Heart right ventricle (tissue), 16 donors: ENCODE results near the gene SFMBT2. TPM values are rescaled to one million over a fixed set of nuclear protein-coding genes. Genes with fewer than 3 reads are reported as not detected.
A peak's percentile ranks its signal among the peaks of the same experiment; 100 is the strongest.

Experiments used
- ATAC-seq, 8 donors: fragments of 200-7000 bp; cut with Tn5 transposase; one replicate each; pipeline ENCODE4 v1.9.1; 2020; ENCODE audit warnings: mild to moderate bottlenecking in 8 of 8, moderate library complexity in 8 of 8, moderate number of reproducible peaks in 1 of 8
- DNase-seq, 2 donors: peaks; one replicate each; pipeline ENCODE4 v3.0.0-alpha.2; 2020
- H3K27ac ChIP-seq, 10 donors: fragments of 200-600 bp; sonication (generic) in 2 of 10; one replicate each; pipeline versions ENCODE4 v1.5.0 to v1.8.0; 2020 to 2022; ENCODE audit warnings: mild to moderate bottlenecking in 3 of 10
- H3K27me3 ChIP-seq, 7 donors: fragments of 200-600 bp; one replicate each; pipeline ENCODE4 v1.8.0; 2021 to 2022; ENCODE audit warnings: mild to moderate bottlenecking in 2 of 7
- H3K36me3 ChIP-seq, 9 donors: fragments of 200-600 bp; sonication (generic) in 1 of 9; one replicate each; pipeline versions ENCODE4 v1.5.0 to v1.8.0; 2020 to 2022; ENCODE audit warnings: mild to moderate bottlenecking in 2 of 9
- H3K4me1 ChIP-seq, 9 donors: fragments of 200-600 bp; sonication (generic) in 1 of 9; one replicate each; pipeline versions ENCODE4 v1.5.0 to v1.8.0; 2020 to 2022; ENCODE audit warnings: mild to moderate bottlenecking in 4 of 9
- H3K4me3 ChIP-seq, 10 donors: fragments of 200-600 bp; sonication (generic) in 2 of 10; one replicate each; pipeline versions ENCODE4 v1.5.0 to v1.8.0; 2020 to 2022; ENCODE audit warnings: mild to moderate bottlenecking in 7 of 10, moderate library complexity in 2 of 10
- H3K9me3 ChIP-seq, 11 donors: fragments of 200-600 bp in 10 of 11; sonication (generic) in 2 of 11; one replicate each; pipeline versions ENCODE4 v1.5.0 to v1.8.0; 2013 to 2022; ENCODE audit warnings: mild to moderate bottlenecking in 2 of 11, control low read depth in 1 of 11, moderate library complexity in 1 of 11
- CTCF ChIP-seq, 9 donors: fragments of 200-600 bp; sonication (generic) in 2 of 9; IDR thresholded peaks; one replicate each; pipeline versions ENCODE4 v1.5.0 to v1.8.0; 2021 to 2022; ENCODE audit warnings: antibody characterized with exemption in 9 of 9, mild to moderate bottlenecking in 5 of 9, moderate library complexity in 1 of 9
- WGBS, 2 donors: extraction: QIAGEN DNeasy Blood & Tissue Kit; methylation state at CpG; one replicate each; pipeline ENCODE4 v1.1.7; 2013; ENCODE audit warnings: inconsistent platforms in 1 of 2; 5-methylcytosine and 5-hydroxymethylcytosine counted together
- intact Hi-C, 10 donors: fragments of 100-400 bp; cut with DNase I; formaldehyde crosslinking; loops; one replicate each; pipeline versions ENCODE4 v1.11.1 to v1.14.2; 2022
- polyA plus RNA-seq, 2 donors: library from polyadenylated mRNA; stranded (reverse); fragments of 200-250 nt; gene quantifications; one replicate each; pipeline ENCODE4 v1.2.3, GENCODE V29; 2013
- total RNA-seq, 10 donors: library from RNA; stranded (reverse); fragmentation: NEBNext Ultra II Directional in 3 of 10; extraction: Animal tissue kit (Norgen Biotek cat#: 25700) in 3 of 10; gene quantifications; one replicate each; pipeline versions ENCODE4 v1.2.1 to v1.2.4, GENCODE V29; 2021 to 2023
- donor health status: Arrhythmogenic right ventricular cardiomyopathy.
- donor health status: ischemic (EF 13 %, LVEDD 7.1; RV severe dilation, severe dysfunction).
- donor health status: healthy with polysubstance abuse.
- donor health status: DM: no; HTN: yes; CAD: no.
- donor health status: DM: no; HTN: no; CAD: no.
- donor health status: ischemic (EF 25% LVEDD 6.9; RV normal size, moderate dysfunction).
- donor health status: ischemic (EF 25% LVEDD 5.7; RV mildly dilated, moderate dysfunction).
- donor health status: healthy.
- donor health status: DM: yes; HTN: yes; CAD: no.
- donor health status: Ischemic cardiomyopathy.
- donor health status: ischemic (EF 35%, LVEDD 5.7; RV mildly dilated, moderate dysfunction).
- donor health status: nonischemic (EF 11% LVEDD 7.7; RV severe dilation, severe dysfunction).
- donor health status: DM: yes; HTN: yes; CAD: no.
- donor health status: PGD.
- donor health status: ischemic (EF 29% LVEDD 5.4; RV normal size, mild dysfunction).
- donor health status: nonischemic (EF 23%, LVEDD 6.1; RV moderate dilation, normal function).

SFMBT2 gene
- total and polyA plus RNA-seq, 12 donors = 4.1 to 14.2 (median 10.0) TPM

DNA sequence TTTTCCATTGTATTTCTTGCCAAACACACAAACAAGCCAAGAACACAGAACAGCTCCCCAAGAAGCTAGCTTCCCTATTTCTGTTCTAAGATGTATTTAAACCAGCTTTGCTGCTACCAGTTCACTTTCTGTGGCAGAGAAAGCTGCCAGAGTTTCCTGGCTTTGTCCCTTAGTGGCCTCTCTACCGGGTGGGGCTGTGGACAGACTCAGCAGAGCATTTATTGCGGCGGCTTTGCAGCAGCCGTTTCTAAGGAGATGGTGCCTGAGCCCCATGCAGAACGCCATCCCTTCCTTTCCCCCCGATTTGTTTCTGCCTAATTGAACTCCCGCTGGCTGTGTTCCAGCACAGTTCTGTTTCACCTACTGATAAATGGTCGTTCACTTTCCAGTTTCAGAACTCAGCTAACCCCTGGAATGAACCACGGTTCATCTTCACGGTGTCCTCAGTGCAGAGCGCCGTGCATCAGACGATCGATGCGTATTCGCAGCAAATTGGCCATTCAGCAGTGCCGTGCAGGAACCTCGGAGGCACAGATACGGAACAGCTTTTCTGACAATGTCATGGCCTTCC, 33.8 kb upstream of the SFMBT2 start:
- WGBS, 2 donors = 73 to 75% methylated on average over 19 of the region's 19 CpGs
- no peaks in the 10 kb centered on the region for H3K36me3 ChIP-seq
- no peak overlapping the region for H3K4me3 ChIP-seq
- H3K4me1 ChIP-seq = peaks cover 0 to 18% (median 0%) of the 10 kb centered on the region in 9 donors
- H3K27ac ChIP-seq = peak overlapping the region in 1 of 10 donors; percentile 4
- TF ChIP-seq CTCF (IDR thresholded peaks at IDR 0.05) = no peak
- DNase-seq = no peak
- H3K27me3 ChIP-seq = peaks cover 0 to 27% (median 19%) of the 10 kb centered on the region in 7 donors
- intact Hi-C loops = no loop called here
- H3K9me3 ChIP-seq = peaks cover 0 to 18% (median 11%) of the 10 kb centered on the region in 11 donors
- ATAC-seq = peak in 2 of 8 donors; percentile 25 to 53

DNA sequence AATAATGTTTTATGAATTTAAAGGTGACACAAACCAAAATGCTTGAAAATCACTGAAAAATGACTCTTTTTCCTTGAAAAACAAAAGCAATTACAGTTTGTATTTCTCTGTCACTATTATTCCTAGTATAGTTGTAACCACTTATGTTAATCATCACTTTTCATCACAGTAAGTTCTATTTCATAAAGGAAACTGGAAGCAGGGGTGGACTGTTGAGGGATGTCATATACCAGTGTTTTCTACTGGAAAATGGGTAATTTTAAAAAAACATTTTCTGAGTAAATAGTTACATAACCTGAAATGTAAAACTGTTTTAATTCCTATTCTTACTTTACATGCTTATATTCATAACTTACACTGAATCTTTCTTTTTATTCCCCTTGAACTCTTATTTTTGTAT, 32.2 kb upstream of the SFMBT2 start:
- H3K36me3 ChIP-seq = no peaks in the 10 kb centered on the region
- TF ChIP-seq CTCF (IDR thresholded peaks at IDR 0.05) = no peak
- peaks cover 0 to 2% (median 0%) of the 10 kb centered on the region in 11 donors for H3K9me3 ChIP-seq
- peaks cover 0 to 32% (median 29%) of the 10 kb centered on the region in 7 donors for H3K27me3 ChIP-seq
- no peak for DNase-seq
- ATAC-seq = no peak
- H3K4me3 ChIP-seq = no peak overlapping the region
- no peak overlapping the region for H3K27ac ChIP-seq
- peaks cover 0 to 28% (median 0%) of the 10 kb centered on the region in 9 donors for H3K4me1 ChIP-seq
- intact Hi-C loops = no loop called here

DNA sequence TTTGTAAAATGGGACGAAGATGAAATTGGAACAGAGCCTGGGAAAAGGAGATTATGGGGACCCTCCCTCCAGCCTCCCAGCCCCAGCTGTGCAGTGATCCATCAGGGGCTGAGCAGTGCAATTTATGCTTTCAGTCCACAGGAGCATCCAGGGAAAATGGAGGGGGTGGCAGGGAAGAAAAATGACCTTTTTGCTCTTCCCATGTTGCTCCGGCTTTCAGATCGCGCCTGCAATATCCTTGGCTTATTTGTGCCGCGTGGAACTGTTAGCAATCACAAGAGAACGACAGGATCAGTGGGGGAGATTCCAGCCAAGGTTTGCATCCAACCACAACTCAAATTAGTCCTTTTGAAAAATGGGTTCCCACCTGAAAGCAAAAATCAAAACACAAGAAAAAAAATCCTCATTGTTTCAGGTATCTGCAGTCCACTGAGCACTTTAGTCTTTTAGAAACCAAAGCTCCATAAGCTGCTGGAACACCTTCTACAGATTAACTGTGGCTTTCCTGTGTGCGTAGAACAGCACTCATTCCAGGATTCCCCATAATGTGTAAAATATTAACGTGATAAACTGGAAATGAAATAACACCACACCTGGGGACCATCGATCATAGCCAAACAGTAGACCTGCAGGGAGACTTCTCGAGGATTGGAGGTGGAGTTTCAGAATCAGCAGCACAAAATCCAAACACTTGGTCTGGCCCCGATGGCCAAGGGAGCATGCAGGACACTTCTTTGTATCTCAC, 30.7 kb upstream of the SFMBT2 start:
- peaks cover 0 to 41% (median 0%) of the 10 kb centered on the region in 9 donors for H3K4me1 ChIP-seq
- no peak for DNase-seq
- WGBS, 2 donors = 79 to 83% methylated on average over 12 of the region's 12 CpGs
- no peak for ATAC-seq
- intact Hi-C loops = no loop called here
- H3K4me3 ChIP-seq = no peak overlapping the region
- no peaks in the 10 kb centered on the region for H3K36me3 ChIP-seq
- no peak for TF ChIP-seq CTCF (IDR thresholded peaks at IDR 0.05)
- H3K9me3 ChIP-seq = peaks cover 0 to under 1% (median 0%) of the 10 kb centered on the region in 11 donors
- no peak overlapping the region for H3K27ac ChIP-seq
- H3K27me3 ChIP-seq = peaks cover 0 to 34% (median 30%) of the 10 kb centered on the region in 7 donors

GRCh38 chr10:7439696-7440095, 28.9 kb upstream of the SFMBT2 start:
- peaks cover 0 to 2% (median 0%) of the 10 kb centered on the region in 11 donors for H3K9me3 ChIP-seq
- no peak overlapping the region for H3K27ac ChIP-seq
- H3K27me3 ChIP-seq = peaks cover 0 to 47% (median 34%) of the 10 kb centered on the region in 7 donors
- no peak overlapping the region for H3K4me3 ChIP-seq
- WGBS, 2 donors = 82% methylated on average over 7 of the region's 7 CpGs
- H3K4me1 ChIP-seq = peaks cover 0 to 30% (median 0%) of the 10 kb centered on the region in 9 donors
- no peak for DNase-seq
- no peaks in the 10 kb centered on the region for H3K36me3 ChIP-seq
- ATAC-seq = no peak
- intact Hi-C loops = loop anchor here in 2 of 10 donors (5.0 to 10.0 kb wide), 3 partner anchors 45 to 1025 kb away; no protein-coding TSS in a partner anchor
- no peak for TF ChIP-seq CTCF (IDR thresholded peaks at IDR 0.05)
